ENCODE data around the gene DPP3. TPM values are rescaled to one million over a fixed set of nuclear protein-coding genes. Genes with fewer than 3 reads are reported as not detected.

The DPP3 gene
- polyA plus RNA-seq, 1 experiment, result 85.2 TPM

DNA sequence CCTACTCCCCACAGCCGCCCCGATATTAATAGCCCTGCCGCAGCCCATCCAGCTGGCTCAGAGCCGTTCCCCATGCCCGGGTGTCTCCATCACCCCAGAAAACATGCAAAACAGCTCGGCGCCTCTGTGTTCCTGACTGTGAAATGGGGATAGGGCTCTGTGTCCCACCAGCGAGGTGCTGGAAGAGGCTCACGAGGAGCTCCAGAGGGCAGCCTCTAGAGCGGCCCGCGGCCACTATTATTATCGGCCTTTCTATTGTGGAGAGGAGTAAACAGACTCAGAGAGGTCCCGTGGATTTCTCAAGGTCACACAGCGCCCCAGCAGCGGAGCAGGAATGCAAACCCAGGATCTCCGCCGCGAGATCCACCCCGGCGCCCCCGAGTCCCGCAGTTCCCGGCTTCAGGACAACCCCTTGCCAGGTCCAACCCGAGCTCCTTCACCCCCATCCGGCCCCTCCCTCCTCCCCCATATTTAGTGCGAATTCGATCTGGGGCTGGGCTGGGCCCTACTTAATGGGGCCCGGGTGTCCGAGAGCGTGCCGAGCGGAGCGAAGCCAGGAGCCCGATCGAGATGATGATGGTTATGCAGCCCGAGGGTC lies 66.2 kb downstream of the DPP3 start, which contains the start of gene ACTN3:
TSS of gene ACTN3 (plus strand) at position 536 of the 598 bp plus-strand sequence. CDS start at position 571, 35 bp downstream.
- DNase-seq (ENCODE audit: low read depth), result no peak
- TF ChIP-seq, protein P1, sequence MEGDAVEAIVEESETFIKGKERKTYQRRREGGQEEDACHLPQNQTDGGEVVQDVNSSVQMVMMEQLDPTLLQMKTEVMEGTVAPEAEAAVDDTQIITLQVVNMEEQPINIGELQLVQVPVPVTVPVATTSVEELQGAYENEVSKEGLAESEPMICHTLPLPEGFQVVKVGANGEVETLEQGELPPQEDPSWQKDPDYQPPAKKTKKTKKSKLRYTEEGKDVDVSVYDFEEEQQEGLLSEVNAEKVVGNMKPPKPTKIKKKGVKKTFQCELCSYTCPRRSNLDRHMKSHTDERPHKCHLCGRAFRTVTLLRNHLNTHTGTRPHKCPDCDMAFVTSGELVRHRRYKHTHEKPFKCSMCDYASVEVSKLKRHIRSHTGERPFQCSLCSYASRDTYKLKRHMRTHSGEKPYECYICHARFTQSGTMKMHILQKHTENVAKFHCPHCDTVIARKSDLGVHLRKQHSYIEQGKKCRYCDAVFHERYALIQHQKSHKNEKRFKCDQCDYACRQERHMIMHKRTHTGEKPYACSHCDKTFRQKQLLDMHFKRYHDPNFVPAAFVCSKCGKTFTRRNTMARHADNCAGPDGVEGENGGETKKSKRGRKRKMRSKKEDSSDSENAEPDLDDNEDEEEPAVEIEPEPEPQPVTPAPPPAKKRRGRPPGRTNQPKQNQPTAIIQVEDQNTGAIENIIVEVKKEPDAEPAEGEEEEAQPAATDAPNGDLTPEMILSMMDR (IDR thresholded peaks at IDR 0.05; ENCODE audit: insufficient read depth, low read depth, low read length), result no peak
- H3K4me3 ChIP-seq (ENCODE audit: low read depth, low read length), result peak within 1 kb of the TSS; percentile 79
- peaks cover 12% of the 10 kb centered on the region for H3K27me3 ChIP-seq (ENCODE audit: control insufficient read depth, insufficient read depth, low read length)
- ChIA-PET POLR2A (no interaction called here), CTCF (interaction anchor here (1.0 to 1.6 kb wide), 6 partner anchors 17 to 132 kb away, joined by 3 to 6 read pairs (median 4); partner anchors contain the start of genes CCDC87, CCS and CTSF)
- peaks cover 1% of the 10 kb centered on the region for H3K36me3 ChIP-seq (ENCODE audit: control insufficient read depth, insufficient read depth, low read length)

DNA sequence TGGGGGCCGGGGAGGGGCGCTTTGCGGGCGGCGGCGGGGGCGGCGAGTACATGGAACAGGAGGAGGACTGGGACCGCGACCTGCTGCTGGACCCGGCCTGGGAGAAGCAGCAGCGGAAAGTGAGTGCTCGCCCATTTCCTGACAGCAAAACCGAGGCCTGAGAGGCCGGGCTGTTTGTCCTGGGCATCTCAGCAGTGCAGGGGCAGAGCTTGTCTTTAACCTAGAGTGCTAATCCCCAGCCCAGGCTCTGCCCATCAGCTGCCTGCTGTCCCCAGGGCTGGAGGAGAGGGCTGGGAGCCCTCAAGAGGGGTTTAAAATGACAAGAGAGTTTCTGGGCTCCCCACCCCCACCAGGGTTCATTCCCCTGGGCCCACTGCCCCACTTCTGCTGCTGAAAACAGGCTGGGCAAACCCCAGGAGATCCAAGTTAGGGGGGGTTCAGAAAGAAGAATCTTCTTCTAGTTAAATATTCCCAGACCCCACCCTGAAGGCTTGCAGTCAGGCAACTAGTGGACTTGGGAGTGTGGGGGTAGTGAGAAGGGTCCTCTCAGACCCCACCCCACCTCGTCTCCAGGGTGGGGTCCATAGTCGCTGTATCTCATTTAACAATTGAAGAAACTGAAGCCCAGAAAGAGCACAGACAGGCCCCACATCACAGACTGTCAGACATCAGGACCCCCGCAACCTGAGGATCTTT lies 66.9 kb downstream of the DPP3 start:
- ChIA-PET POLR2A (no interaction called here), CTCF (interaction anchor here (1.0 to 1.6 kb wide), 5 partner anchors 16 to 131 kb away, joined by 3 to 6 read pairs (median 4); partner anchors contain the start of genes CCDC87, CCS and CTSF)
- Histone ChIP-seq H3K4me3 (ENCODE audit: low read depth, low read length) (no peak overlapping the region), H3K27me3 (ENCODE audit: control insufficient read depth, insufficient read depth, low read length) (peaks cover 12% of the 10 kb centered on the region), H3K36me3 (ENCODE audit: control insufficient read depth, insufficient read depth, low read length) (peaks cover 1% of the 10 kb centered on the region; the same call in 1 of the 2 replicates)
- TF ChIP-seq, protein P1 (IDR thresholded peaks at IDR 0.05; ENCODE audit: insufficient read depth, low read depth, low read length), result no peak
- DNase-seq (ENCODE audit: low read depth), result no peak

DNA sequence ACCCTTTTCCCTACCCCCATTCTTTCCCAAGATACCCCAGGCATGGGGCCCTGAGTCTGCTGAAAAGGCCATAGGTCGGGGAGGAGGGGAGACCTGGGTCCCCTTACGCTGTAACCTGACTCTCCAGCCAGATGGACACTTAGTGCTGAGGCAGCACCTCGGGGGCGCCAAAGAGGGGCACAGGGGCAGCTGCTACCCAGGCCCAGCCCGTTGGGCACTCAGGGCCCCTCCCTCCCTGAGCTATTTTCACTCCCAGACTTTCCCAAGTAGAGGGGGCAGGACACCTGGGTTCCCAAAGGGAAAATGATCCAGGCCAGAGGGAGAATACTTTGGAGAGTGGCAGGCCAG lies 67.4 kb downstream of the DPP3 start:
- Histone ChIP-seq H3K27me3 (ENCODE audit: control insufficient read depth, insufficient read depth, low read length) (peaks cover 12% of the 10 kb centered on the region), H3K36me3 (ENCODE audit: control insufficient read depth, insufficient read depth, low read length) (no peaks in the 10 kb centered on the region), H3K4me3 (ENCODE audit: low read depth, low read length) (no peak overlapping the region)
- ChIA-PET POLR2A (no interaction called here), CTCF (no interaction called here)
- no peak for DNase-seq (ENCODE audit: low read depth)
- TF ChIP-seq, protein P1 (IDR thresholded peaks at IDR 0.05; ENCODE audit: insufficient read depth, low read depth, low read length), result no peak

DNA sequence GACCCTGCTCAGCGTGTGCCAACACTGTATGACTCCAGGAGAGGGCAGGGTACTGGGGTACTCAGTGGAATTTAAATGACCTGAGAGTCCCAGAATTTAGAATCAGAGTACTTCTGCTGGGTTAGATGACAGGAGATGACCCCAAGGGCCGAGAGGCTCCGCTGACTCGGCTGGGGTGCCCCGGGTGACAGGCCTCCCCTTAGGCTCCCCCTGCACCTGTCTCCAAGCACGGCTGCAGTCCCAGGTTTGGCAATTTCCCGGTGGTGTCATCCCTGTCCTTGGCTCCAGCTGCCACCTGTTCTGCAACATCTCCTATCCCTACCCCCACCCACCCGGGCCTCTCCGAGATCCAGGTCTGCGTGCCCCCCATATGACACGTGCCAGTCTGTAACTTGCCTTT lies 67.8 kb downstream of the DPP3 start:
- ChIA-PET CTCF (no interaction called here), POLR2A (no interaction called here)
- TF ChIP-seq, protein P1 (IDR thresholded peaks at IDR 0.05; ENCODE audit: insufficient read depth, low read depth, low read length), result no peak
- Histone ChIP-seq H3K4me3 (ENCODE audit: low read depth, low read length) (no peak overlapping the region), H3K36me3 (ENCODE audit: control insufficient read depth, insufficient read depth, low read length) (no peaks in the 10 kb centered on the region), H3K27me3 (ENCODE audit: control insufficient read depth, insufficient read depth, low read length) (peaks cover 12% of the 10 kb centered on the region)
- DNase-seq (ENCODE audit: low read depth), result no peak

DNA sequence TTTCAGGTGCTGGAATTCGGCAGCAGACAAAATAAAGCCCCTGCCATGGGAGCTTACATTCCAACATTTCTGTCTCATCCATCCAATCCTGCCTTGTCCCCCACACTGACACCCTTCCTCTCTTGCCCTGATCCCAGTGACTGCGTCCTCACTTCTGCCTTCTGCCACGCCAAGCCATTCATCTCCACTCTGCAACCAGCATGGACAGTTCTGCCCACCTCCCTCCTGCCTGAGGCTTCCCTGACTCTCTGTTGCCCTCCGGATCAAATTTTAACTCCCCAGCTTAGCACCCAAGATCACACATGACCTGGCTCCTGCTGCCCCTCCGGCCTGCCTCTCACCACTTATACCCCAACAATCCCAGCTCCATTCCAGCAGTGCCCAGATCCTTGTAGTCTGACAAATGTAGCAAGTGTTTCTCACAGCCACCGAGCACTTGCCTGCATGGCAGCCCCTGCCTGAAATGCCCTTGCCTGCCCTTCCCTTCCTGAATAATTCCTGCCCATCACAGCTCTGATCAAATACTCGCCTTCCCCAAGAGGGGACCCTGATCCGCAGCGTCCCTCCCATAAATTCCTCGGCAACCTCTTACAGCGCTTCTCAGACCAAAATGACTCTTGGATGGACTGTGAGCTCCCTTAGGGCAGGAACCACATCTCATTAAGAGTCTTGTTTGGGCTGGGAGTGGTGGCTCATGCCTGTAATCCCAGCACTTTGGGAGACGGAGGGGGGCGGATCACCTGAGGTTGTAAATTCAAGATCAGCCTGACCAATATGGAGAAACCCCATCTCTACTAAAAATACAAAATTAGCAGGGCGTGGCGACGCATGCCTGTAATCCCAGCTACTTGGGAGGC lies 68.8 kb downstream of the DPP3 start:
- Histone ChIP-seq H3K27me3 (ENCODE audit: control insufficient read depth, insufficient read depth, low read length) (peaks cover 12% of the 10 kb centered on the region), H3K4me3 (ENCODE audit: low read depth, low read length) (no peak overlapping the region), H3K36me3 (ENCODE audit: control insufficient read depth, insufficient read depth, low read length) (no peaks in the 10 kb centered on the region)
- POLR2A ChIA-PET, result no interaction called here
- TF ChIP-seq, protein P1 (IDR thresholded peaks at IDR 0.05; ENCODE audit: insufficient read depth, low read depth, low read length), result no peak
- DNase-seq (ENCODE audit: low read depth), result no peak
- CTCF ChIA-PET, result no interaction called here

Measured in BJ (cell line).